Right cardiac atrium (tissue), 5 donors: ENCODE data around the gene KIF2C. TPM values are rescaled to one million over a fixed set of nuclear protein-coding genes. Genes with fewer than 3 reads are reported as not detected.

Experiments
- ATAC-seq, 2 donors: fragments of 200-7000 bp; cut with Tn5 transposase; one replicate each; pipeline versions ENCODE4 v1.8.0 to v1.9.1; 2020; ENCODE audit warnings: moderate library complexity in 2 of 2, mild to moderate bottlenecking in 1 of 2
- DNase-seq, 3 donors: peaks; one replicate each; pipeline ENCODE4 v3.0.0-alpha.2; 2020
- H3K27ac ChIP-seq: one replicate; pipeline ENCODE4 v1.5.1; 2013; ENCODE audit warnings: mild to moderate bottlenecking, low read length, control low read depth, moderate library complexity
- H3K27me3 ChIP-seq: one replicate; pipeline ENCODE4 v1.6.1; 2013; ENCODE audit not compliant: control insufficient read depth, insufficient read depth
- H3K4me1 ChIP-seq: one replicate; pipeline ENCODE4 v1.6.1; 2013; ENCODE audit warnings: low read length; ENCODE audit not compliant: control insufficient read depth, insufficient read depth
- H3K4me3 ChIP-seq: one replicate; pipeline ENCODE4 v1.5.1; 2013; ENCODE audit warnings: low read length, control low read depth
- H3K9me3 ChIP-seq: one replicate; pipeline ENCODE4 v1.6.1; 2013; ENCODE audit warnings: low read length; ENCODE audit not compliant: control insufficient read depth
- WGBS: extraction: QIAGEN DNeasy Blood & Tissue Kit; methylation state at CpG from one replicate; pipeline ENCODE4 v1.1.7; 2013; 5-methylcytosine and 5-hydroxymethylcytosine counted together
- intact Hi-C, 4 donors: fragments of 100-400 bp; cut with DNase I; formaldehyde crosslinking; loops; one replicate each; pipeline versions ENCODE4 v1.11.0 to v1.14.0; 2022 to 2023
- polyA plus RNA-seq: library from polyadenylated mRNA; stranded (reverse); fragments of 200-250 nt; gene quantifications from one replicate; pipeline ENCODE4 v1.2.3, GENCODE V29; 2013
- total RNA-seq, 4 donors: library from RNA; stranded (reverse); fragmentation: NEBNext Ultra II Directional; extraction: Animal tissue kit (Norgen Biotek cat#: 25700); gene quantifications; one replicate each; pipeline ENCODE4 v1.2.1, GENCODE V29; 2021
- donor health status: healthy with polysubstance abuse.
- donor health status: DM: no; HTN: yes; CAD: no.
- donor health status: DM: no; HTN: no; CAD: no.
- donor health status: DM: no; HTN: yes; CAD: no; lungs with severe emphysema.
- donor health status: DM: yes; HTN: yes; CAD: no.

Gene KIF2C
- total and polyA plus RNA-seq, 5 donors, result 0.39 to 2.5 (median 1.6) TPM

DNA sequence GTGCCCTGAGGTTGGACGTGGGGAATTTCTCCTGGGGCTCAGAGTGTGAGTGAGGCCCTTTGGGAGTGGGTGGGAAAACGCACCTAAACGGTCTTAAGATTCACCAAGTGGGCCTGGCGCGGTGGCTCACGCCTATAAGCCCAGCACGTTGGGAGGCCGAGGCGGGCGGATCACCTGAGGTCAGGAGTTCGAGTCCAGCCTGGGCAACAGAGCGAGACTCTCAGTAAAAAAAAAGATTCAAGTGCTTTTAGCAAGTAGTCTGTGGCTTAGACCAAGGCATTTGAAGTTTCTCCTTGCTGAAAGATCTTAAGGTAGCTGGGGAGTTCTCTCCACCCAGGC lies 37.1 kb downstream of the KIF2C start:
- Histone ChIP-seq H3K27me3 (no peaks in the 10 kb centered on the region), H3K9me3 (no peaks in the 10 kb centered on the region), H3K27ac (peak overlapping the region; percentile 13), H3K4me3 (peak overlapping the region; percentile 88), H3K4me1 (no peaks in the 10 kb centered on the region)
- DNase-seq, result peak in 1 of 3 donors; percentile 62
- no peak for ATAC-seq
- intact Hi-C loops, result no loop called here
- 57% methylated on average over 12 of the region's 12 CpGs for WGBS

- ATAC-seq (no peak), DNase-seq (peak in 1 of 3 donors; percentile 46)
- no peaks in the 10 kb centered on the region for H3K9me3 ChIP-seq
- no peaks in the 10 kb centered on the region for H3K27me3 ChIP-seq
- no peak overlapping the region for H3K4me3 ChIP-seq
- WGBS, result 80% methylated on average over 14 of the region's 14 CpGs
- H3K27ac ChIP-seq, result no peak overlapping the region
- intact Hi-C loops, result no loop called here
- no peaks in the 10 kb centered on the region for H3K4me1 ChIP-seq
Measured at GRCh38 chr1:44777547-44777946, 37.9 kb downstream of the KIF2C start.

DNA sequence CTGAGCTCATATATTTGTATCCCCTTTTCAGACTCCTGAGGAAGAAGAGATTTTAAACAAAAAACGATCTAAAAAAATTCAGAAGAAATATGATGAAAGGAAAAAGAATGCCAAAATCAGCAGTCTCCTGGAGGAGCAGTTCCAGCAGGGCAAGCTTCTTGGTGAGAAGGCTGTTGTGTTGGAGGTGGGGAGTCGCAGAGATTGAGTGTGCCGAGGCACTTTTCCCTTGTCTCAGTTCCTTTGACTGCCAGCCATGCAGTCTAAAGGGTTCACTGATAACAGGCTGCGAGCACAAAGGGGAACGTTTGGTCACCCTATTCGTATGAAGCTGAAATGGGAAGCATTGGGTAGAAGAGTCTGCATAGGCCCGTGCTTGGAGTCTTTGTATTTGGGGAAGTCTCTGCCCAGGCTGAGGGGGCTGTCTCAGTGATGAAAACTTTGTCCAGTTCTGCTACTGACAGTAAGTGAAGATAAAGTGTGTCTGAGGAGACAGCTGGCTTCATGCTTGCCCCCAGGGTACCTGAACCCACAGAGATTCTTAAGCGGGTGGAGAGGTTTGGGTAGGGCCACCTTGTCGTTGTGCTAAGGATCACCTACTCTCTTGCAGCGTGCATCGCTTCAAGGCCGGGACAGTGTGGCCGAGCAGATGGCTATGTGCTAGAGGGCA lies 38.5 kb downstream of the KIF2C start:
- Histone ChIP-seq H3K27ac (no peak overlapping the region), H3K9me3 (no peaks in the 10 kb centered on the region), H3K4me3 (no peak overlapping the region), H3K27me3 (no peaks in the 10 kb centered on the region), H3K4me1 (no peaks in the 10 kb centered on the region)
- no peak for ATAC-seq
- WGBS, result 63% methylated on average over 13 of the region's 13 CpGs
- intact Hi-C loops, result no loop called here
- DNase-seq, result peak in 1 of 3 donors; percentile 22

- 93% methylated on average over 6 of the region's 6 CpGs for WGBS
- Histone ChIP-seq H3K4me3 (no peak overlapping the region), H3K9me3 (no peaks in the 10 kb centered on the region), H3K4me1 (no peaks in the 10 kb centered on the region), H3K27ac (no peak overlapping the region), H3K27me3 (no peaks in the 10 kb centered on the region)
- ATAC-seq, result no peak
- peak in 1 of 3 donors; percentile 1 for DNase-seq
- intact Hi-C loops, result no loop called here
Measured at GRCh38 chr1:44778705-44779576, 39.3 kb downstream of the KIF2C start.

- Histone ChIP-seq H3K4me3 (no peak overlapping the region), H3K9me3 (no peaks in the 10 kb centered on the region), H3K27me3 (no peaks in the 10 kb centered on the region), H3K27ac (no peak overlapping the region), H3K4me1 (peaks cover 2% of the 10 kb centered on the region)
- DNase-seq (peak in 1 of 3 donors; percentile 16), ATAC-seq (no peak)
- WGBS, result 91% methylated on average over 14 of the region's 14 CpGs
- intact Hi-C loops, result loop anchor here in 1 of 4 donors (10.0 kb wide), 1 partner anchor 54 kb away; no protein-coding TSS in a partner anchor
Measured at GRCh38 chr1:44780583-44781121, 41.0 kb downstream of the KIF2C start.

- intact Hi-C loops, result loop anchor here in 1 of 4 donors (10.0 kb wide), 1 partner anchor 51 kb away; no protein-coding TSS in a partner anchor
- no peak overlapping the region for H3K27ac ChIP-seq
- no peaks in the 10 kb centered on the region for H3K27me3 ChIP-seq
- H3K9me3 ChIP-seq, result no peaks in the 10 kb centered on the region
- 44% methylated on average over 8 of the region's 8 CpGs for WGBS
- H3K4me1 ChIP-seq, result peaks cover 2% of the 10 kb centered on the region
- peak in 1 of 3 donors; percentile 24 for DNase-seq
- ATAC-seq, result no peak
- peak overlapping the region; percentile 55 for H3K4me3 ChIP-seq
Measured at GRCh38 chr1:44783697-44784093, 44.1 kb downstream of the KIF2C start.

- 7% methylated on average over 71 of the region's 71 CpGs for WGBS
- Histone ChIP-seq H3K27me3 (no peaks in the 10 kb centered on the region), H3K27ac (no peak overlapping the region), H3K4me1 (peaks cover 2% of the 10 kb centered on the region), H3K9me3 (no peaks in the 10 kb centered on the region), H3K4me3 (peak overlapping the region; percentile 55)
- ATAC-seq (peak; percentile 23), DNase-seq (peak in 2 of 3 donors; percentile 74 to 77)
- intact Hi-C loops, result loop anchor here in 2 of 4 donors (5.0 to 10.0 kb wide), 2 partner anchors 50 to 53 kb away; no protein-coding TSS in a partner anchor
Measured at GRCh38 chr1:44784094-44785028, 44.7 kb downstream of the KIF2C start.

DNA sequence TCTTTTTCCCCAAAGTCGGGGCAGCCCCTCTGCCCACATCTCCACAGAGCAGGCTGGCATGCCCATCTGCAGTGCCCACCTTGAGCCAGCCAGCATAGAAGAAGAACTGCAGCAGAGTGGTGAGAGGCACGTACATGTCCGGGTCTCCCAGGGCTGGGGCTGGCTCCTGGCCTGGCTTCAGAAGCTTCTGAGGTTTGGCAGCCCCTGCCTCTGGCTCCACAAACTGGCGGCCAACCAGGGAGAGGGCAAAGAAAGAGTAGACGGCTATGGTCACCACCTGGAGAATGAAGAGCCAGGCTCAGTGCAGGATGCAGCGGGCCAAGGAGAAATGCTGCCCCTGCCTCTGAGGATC lies 45.4 kb downstream of the KIF2C start:
- Histone ChIP-seq H3K27me3 (no peaks in the 10 kb centered on the region), H3K27ac (no peak overlapping the region), H3K4me1 (peaks cover 2% of the 10 kb centered on the region), H3K9me3 (no peaks in the 10 kb centered on the region), H3K4me3 (no peak overlapping the region)
- no peak for ATAC-seq
- intact Hi-C loops, result loop anchor here in 2 of 4 donors (5.0 to 10.0 kb wide), 2 partner anchors 50 to 52 kb away; no protein-coding TSS in a partner anchor
- 82% methylated on average over 6 of the region's 6 CpGs for WGBS
- DNase-seq, result peak in 1 of 3 donors; percentile 27

GRCh38 chr1:44785501-44786137 lies 46.0 kb downstream of the KIF2C start:
- Histone ChIP-seq H3K4me1 (peaks cover 2% of the 10 kb centered on the region), H3K27ac (no peak overlapping the region), H3K9me3 (no peaks in the 10 kb centered on the region), H3K4me3 (peak overlapping the region; percentile 2), H3K27me3 (no peaks in the 10 kb centered on the region)
- ATAC-seq, result no peak
- 38% methylated on average over 11 of the region's 11 CpGs for WGBS
- intact Hi-C loops, result loop anchor here in 2 of 4 donors (5.0 to 10.0 kb wide), 2 partner anchors 49 to 52 kb away; no protein-coding TSS in a partner anchor
- DNase-seq, result peak in 1 of 3 donors; percentile 36
